Astrocyte (in vitro differentiated cells and primary cell): ENCODE results near the gene MRPL28.

ENCODE experiments used
- CTCF ChIP-seq: IDR thresholded peaks from 2 replicates; pipeline ENCODE4 v1.5.1; 2011; ENCODE audit warnings: low read depth, mild to moderate bottlenecking, inconsistent platforms, low read length, moderate library complexity; ENCODE audit not compliant: insufficient read depth
- EZH2 ChIP-seq: IDR thresholded peaks from 2 replicates; pipeline ENCODE4 v1.6.1; 2012; ENCODE audit warnings: mild to moderate bottlenecking, low read length, inconsistent platforms; ENCODE audit not compliant: insufficient read depth

GRCh38 chr16:411576-412265, 41.4 kb upstream of the MRPL28 start:
- TF ChIP-seq CTCF (no peak), EZH2 (no peak)
